B cell (primary cell): ENCODE results near the gene EIF2B2.

Experiments
- EZH2 ChIP-seq: IDR thresholded peaks from 2 replicates; pipeline ENCODE4 v1.6.1; 2012; ENCODE audit warnings: borderline replicate concordance, low read depth, mild to moderate bottlenecking, moderate library complexity, low read length; ENCODE audit not compliant: insufficient read depth, poor library complexity, severe bottlenecking
- TF ChIP-seq, protein P1 (sequence below): fragments of 200-600 bp; IDR thresholded peaks from one replicate; pipeline ENCODE4 v1.8.0; 2022; ENCODE audit warnings: antibody characterized with exemption, mild to moderate bottlenecking

DNA sequence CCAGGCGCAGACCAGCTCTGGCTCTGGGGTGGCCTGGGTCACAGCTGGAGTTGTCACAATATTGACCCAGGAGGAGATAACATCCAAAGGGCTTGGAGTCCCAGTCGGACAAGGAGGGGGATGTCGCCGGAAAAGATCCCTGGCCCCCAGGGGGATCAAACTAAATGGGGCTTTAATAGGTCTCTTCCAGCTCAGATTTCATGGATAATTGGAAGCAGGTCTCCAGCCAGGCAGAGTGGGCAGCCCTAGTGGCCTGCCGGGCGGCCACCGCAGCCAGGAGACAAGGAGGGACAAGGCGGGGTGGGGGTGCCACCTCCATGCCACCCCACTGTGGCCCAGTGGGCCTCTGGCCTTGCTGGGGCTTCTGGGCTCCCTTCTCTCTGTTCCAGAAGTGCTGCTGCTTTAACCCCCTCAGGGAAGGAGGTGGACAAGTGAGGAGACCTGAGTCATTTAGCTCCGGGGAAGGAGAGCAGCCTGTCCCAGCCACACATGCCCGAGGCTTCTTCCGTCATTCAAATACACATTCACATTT is 24.2 kb upstream of the EIF2B2 start:
- TF ChIP-seq, protein P1, sequence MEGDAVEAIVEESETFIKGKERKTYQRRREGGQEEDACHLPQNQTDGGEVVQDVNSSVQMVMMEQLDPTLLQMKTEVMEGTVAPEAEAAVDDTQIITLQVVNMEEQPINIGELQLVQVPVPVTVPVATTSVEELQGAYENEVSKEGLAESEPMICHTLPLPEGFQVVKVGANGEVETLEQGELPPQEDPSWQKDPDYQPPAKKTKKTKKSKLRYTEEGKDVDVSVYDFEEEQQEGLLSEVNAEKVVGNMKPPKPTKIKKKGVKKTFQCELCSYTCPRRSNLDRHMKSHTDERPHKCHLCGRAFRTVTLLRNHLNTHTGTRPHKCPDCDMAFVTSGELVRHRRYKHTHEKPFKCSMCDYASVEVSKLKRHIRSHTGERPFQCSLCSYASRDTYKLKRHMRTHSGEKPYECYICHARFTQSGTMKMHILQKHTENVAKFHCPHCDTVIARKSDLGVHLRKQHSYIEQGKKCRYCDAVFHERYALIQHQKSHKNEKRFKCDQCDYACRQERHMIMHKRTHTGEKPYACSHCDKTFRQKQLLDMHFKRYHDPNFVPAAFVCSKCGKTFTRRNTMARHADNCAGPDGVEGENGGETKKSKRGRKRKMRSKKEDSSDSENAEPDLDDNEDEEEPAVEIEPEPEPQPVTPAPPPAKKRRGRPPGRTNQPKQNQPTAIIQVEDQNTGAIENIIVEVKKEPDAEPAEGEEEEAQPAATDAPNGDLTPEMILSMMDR: no peak
- no peak for TF ChIP-seq EZH2
